Measurements from ENCODE around the gene GM2A.

- TF ChIP-seq CTCF (IDR thresholded peaks at IDR 0.05) (no peak), POLR2A (IDR thresholded peaks at IDR 0.05) (no peak)
Observed at GRCh38 chr5:151296974-151297373, 44.0 kb downstream of the GM2A start.
